ENCODE measurements around the gene NPHS1.

- no peak for TF ChIP-seq EP300 (IDR thresholded peaks at IDR 0.05)
- no peak for TF ChIP-seq POLR2A (IDR thresholded peaks at IDR 0.05)
- no peak for TF ChIP-seq POLR2AphosphoS5 (IDR thresholded peaks at IDR 0.05)
- no peak for TF ChIP-seq CTCF (IDR thresholded peaks at IDR 0.05)
Measured at GRCh38 chr19:35780717-35781116, 71.6 kb downstream of the NPHS1 start.

All from stomach (tissue), 4 donors.